ENCODE measurements around the gene GHRH. TPM values are rescaled to one million over a fixed set of nuclear protein-coding genes. Genes with fewer than 3 reads are reported as not detected.

Gene GHRH
- total RNA-seq, 2 donors from 2014 or later = not detected

DNA sequence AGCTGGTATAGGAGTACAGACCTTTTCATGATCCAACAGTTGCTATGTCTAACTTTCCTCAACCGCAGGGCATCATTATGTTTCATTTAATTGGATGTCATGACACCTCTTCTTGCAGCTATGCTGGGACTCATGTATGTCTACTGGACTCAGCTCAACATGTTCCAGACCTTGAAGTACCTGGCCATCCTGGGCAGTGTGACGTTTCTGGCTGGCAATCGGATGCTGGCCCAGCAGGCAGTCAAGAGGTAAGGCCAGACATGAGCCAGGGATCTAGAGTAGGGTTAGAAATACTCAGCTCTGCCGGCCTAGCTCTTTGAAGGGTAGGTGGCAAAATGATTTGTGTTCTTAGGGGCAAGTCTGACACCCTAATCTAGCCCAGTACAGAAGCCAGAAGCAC lies 25.2 kb downstream of the GHRH start:
- Mint-ChIP-seq H3K9me3 (no peaks in the 10 kb centered on the region), H3K27ac (no peak overlapping the region), H3K4me1 (ENCODE audit: low read depth) (no peaks in the 10 kb centered on the region), H3K4me3 (no peak overlapping the region), H3K36me3 (ENCODE audit: insufficient read depth in 2 of 2) (peaks cover 7 to 27% of the 10 kb centered on the region in 2 donors), H3K27me3 (ENCODE audit: low read depth) (no peaks in the 10 kb centered on the region)
- DNase-seq (no peak), ATAC-seq (replicated peaks in 1 of 2) (no peak)

DNA sequence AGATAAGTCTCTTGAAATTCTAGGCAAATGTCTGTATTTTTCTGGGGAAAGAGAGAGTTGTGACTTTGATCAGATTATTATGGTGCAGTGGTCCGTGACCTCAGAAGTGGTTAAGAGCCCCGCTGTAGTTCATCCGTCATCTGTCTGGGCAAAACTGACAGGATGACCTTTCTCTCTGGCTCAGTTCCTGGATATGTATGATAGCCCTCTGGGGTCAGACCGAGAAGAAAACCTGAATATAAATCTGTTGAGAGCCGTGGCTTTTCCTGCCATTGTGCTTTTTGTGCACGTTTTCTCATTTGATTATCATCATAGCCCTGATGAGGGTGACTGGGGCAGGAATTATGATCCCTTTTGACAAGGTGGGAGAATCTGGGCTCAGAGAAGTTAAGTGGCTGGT lies 26.5 kb downstream of the GHRH start:
- Mint-ChIP-seq H3K4me3 (no peak overlapping the region), H3K27me3 (ENCODE audit: low read depth) (no peaks in the 10 kb centered on the region), H3K27ac (no peak overlapping the region), H3K36me3 (ENCODE audit: insufficient read depth in 2 of 2) (peaks cover 4 to 22% of the 10 kb centered on the region in 2 donors), H3K9me3 (no peaks in the 10 kb centered on the region), H3K4me1 (ENCODE audit: low read depth) (no peaks in the 10 kb centered on the region)
- DNase-seq (no peak), ATAC-seq (replicated peaks in 1 of 2) (no peak)

DNA sequence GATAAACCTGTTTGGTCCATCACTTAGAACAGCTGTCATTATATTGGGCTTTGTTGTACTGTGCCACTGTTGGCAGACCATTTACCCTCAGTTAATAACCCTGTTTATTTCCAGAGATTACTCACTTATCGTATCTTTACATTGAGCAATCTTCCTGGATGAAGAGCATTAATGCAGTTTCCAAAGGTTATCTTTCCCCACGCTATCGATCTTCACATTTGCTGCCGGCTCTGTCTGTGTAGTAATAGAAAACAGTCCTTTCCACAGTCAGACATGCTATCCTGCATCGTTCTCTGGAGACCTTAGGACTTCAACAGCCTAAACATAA lies 27.4 kb downstream of the GHRH start:
- DNase-seq = no peak
- H3K4me1 Mint-ChIP-seq (ENCODE audit: low read depth) = no peaks in the 10 kb centered on the region
- peaks cover 7 to 26% of the 10 kb centered on the region in 2 donors for H3K36me3 Mint-ChIP-seq (ENCODE audit: insufficient read depth in 2 of 2)

DNA sequence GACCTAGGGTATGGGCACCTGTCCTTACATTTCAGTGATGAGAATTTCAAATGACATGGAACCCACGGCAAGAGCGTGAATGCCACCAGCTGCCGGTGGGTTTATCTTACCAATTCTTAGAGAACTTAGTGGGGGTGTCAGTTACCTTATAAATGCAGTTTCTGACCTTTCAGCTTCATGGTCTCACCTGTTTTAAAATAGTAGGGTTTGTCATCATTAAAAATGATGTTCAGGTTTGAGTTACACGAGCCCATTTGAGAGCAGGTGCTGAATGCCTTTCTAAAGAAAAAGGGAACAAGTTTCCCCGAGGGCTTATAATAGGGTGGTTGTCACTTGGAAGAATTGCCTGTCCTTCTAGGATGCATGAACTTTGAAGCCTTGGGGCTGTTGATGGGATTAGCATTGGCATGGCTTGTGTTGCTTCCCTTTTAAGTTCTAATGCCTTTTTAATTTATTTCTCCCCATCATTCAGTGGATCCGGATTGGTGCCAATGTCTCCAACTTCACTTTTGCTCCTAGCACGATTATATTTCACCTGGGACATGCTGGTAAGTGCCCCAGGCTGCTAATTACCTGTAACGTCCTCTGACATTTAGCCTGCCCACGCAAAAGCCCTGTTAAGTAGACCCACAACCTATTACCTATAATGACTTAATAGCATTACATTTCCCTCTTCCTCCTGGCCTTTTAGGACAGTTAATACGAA lies 27.9 kb downstream of the GHRH start:
- Mint-ChIP-seq H3K4me3 (no peak overlapping the region), H3K4me1 (ENCODE audit: low read depth) (no peaks in the 10 kb centered on the region), H3K27ac (no peak overlapping the region), H3K27me3 (ENCODE audit: low read depth) (no peaks in the 10 kb centered on the region), H3K36me3 (ENCODE audit: insufficient read depth in 2 of 2) (peaks cover 9 to 26% of the 10 kb centered on the region in 2 donors), H3K9me3 (no peaks in the 10 kb centered on the region)
- DNase-seq (no peak), ATAC-seq (replicated peaks in 1 of 2) (no peak)

More for the DNA sequence above, 27.4 kb downstream of the GHRH start:
- ATAC-seq (replicated peaks in 1 of 2) = no peak
- Mint-ChIP-seq H3K9me3 (no peaks in the 10 kb centered on the region), H3K4me3 (no peak overlapping the region), H3K27me3 (ENCODE audit: low read depth) (no peaks in the 10 kb centered on the region), H3K27ac (no peak overlapping the region)

DNA sequence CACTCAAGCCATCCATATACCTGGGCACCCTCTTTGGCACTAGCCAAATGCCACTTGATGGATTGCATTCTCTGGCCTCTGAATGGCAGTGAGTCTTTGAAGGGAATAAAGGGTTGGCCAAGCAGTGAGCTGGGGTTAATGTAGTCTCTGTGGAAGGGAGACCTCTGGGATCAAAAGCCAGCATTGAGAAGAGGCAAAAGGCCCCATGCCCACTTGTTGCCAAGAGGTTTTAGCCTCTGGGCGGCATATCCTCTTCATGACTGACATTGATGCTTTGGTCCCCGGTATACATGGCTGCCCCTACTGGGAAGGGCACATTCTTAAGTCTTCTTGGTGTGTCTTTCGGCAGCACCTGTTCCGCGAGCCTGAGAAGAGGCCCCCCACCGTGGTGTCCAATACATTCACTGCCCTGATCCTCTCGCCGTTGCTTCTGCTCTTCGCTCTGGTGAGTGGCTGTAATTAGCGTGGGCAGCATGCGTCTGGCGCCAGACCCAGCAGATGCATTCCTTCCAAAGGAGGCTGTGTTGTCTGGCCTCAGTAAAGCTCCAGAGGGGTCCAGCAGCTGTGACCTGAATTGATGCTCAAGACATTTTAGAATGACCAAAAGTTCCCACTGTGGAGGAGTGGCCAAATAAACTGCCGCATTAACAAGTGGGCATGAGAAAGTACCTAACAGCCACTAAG lies 29.5 kb downstream of the GHRH start:
- H3K4me3 Mint-ChIP-seq = no peak overlapping the region
- no peak overlapping the region for H3K27ac Mint-ChIP-seq
- H3K4me1 Mint-ChIP-seq (ENCODE audit: low read depth) = no peaks in the 10 kb centered on the region
- H3K36me3 Mint-ChIP-seq (ENCODE audit: insufficient read depth in 2 of 2) = peaks cover 13 to 31% of the 10 kb centered on the region in 2 donors
- DNase-seq (no peak), ATAC-seq (replicated peaks in 1 of 2) (no peak)
- no peaks in the 10 kb centered on the region for H3K9me3 Mint-ChIP-seq
- H3K27me3 Mint-ChIP-seq (ENCODE audit: low read depth) = no peaks in the 10 kb centered on the region

DNA sequence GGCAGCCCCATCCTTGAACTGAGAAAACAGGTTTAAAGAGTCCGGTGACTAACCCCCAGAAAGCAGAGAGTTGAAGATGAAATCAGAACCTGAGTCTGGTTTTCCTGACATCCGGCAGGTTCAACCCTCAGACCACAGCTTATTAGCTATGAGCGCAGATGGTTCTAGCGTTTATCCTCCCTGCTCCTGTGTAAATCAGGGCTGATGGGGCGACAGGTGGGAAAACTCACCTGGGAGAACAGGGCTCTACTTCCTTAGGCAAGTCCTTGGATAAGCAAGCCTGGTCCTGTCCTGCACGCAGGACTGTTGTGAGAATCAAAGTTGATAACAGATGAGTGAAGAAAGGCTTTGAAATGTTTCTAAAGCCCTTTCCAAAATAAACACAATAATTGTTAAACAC lies 31.4 kb downstream of the GHRH start:
- Mint-ChIP-seq H3K27ac (no peak overlapping the region), H3K4me3 (no peak overlapping the region), H3K9me3 (no peaks in the 10 kb centered on the region), H3K36me3 (ENCODE audit: insufficient read depth in 2 of 2) (peaks cover 13 to 34% of the 10 kb centered on the region in 2 donors), H3K4me1 (ENCODE audit: low read depth) (no peaks in the 10 kb centered on the region), H3K27me3 (ENCODE audit: low read depth) (no peaks in the 10 kb centered on the region)
- DNase-seq (no peak), ATAC-seq (replicated peaks in 1 of 2) (no peak)

DNA sequence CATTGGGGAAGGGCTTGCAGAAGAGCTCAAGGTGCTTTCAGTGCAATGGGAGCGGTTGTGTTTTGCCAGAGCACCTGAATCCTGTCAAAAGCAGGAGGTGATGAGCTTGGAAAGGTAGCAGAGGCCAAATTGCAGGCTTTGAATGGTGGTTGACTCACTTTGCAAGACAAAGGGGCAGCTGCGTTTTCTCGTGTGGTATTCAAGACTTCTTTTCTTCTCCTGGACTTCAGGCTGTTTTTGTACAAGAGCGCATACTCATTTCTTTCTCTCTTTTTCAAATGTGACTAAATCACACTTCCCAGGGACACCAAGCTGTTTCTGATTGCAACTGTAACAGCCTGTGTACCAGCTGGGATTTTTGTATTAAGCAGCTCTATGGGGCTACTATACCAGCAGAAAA lies 32.3 kb downstream of the GHRH start:
- H3K27ac Mint-ChIP-seq = no peak overlapping the region
- H3K4me3 Mint-ChIP-seq = no peak overlapping the region
- H3K36me3 Mint-ChIP-seq (ENCODE audit: insufficient read depth in 2 of 2) = peaks cover 13 to 32% of the 10 kb centered on the region in 2 donors
- no peaks in the 10 kb centered on the region for H3K9me3 Mint-ChIP-seq
- DNase-seq = no peak
- no peaks in the 10 kb centered on the region for H3K27me3 Mint-ChIP-seq (ENCODE audit: low read depth)
- no peak for ATAC-seq (replicated peaks in 1 of 2)
- no peaks in the 10 kb centered on the region for H3K4me1 Mint-ChIP-seq (ENCODE audit: low read depth)

DNA sequence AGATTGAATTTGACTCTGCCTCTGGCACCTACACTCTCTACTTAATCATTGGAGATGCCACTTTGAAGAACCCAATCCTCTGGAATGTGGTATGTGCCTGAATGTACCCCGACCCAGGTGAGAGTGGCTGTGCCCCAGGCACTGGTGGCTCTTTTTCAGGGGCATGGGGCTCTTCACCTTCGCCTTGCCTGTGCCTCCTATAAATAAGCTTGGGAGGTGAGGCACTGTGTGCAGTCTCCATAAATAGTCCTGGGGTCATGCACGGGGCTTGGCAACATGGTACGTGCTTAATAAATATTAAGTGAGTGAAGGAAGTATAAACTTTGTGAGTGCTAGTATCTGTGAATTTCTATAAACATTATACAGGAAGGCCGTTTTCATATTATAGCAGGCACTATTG lies 33.0 kb downstream of the GHRH start:
- H3K36me3 Mint-ChIP-seq (ENCODE audit: insufficient read depth in 2 of 2) = peaks cover 12 to 33% of the 10 kb centered on the region in 2 donors

DNA sequence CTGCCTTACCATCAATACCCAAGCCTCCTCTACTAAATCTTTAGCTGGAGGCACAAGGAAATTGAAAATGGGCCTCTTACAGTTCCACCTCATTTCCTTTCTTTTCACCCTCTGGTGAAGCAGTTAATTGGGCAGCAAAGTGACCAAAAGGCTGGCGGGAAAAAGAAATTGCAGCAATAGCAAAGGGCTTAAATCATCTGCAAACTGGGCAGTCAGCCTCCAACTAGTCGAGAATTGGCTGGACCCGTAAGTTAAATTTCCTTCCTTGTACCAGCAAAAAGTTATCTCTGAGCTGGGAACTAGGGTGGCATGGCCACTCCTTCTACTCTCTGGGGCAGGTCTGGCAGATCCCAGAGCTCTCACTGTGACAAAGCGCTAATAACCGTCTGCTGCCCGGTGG lies 33.5 kb downstream of the GHRH start:
- Mint-ChIP-seq H3K4me1 (ENCODE audit: low read depth) (no peaks in the 10 kb centered on the region), H3K9me3 (no peaks in the 10 kb centered on the region), H3K27me3 (ENCODE audit: low read depth) (no peaks in the 10 kb centered on the region), H3K27ac (no peak overlapping the region), H3K36me3 (ENCODE audit: insufficient read depth in 2 of 2) (peaks cover 12 to 35% of the 10 kb centered on the region in 2 donors), H3K4me3 (no peak overlapping the region)
- no peak for ATAC-seq (replicated peaks in 1 of 2)
- no peak for DNase-seq

More for the DNA sequence above, 33.0 kb downstream of the GHRH start:
- Mint-ChIP-seq H3K4me3 (no peak overlapping the region), H3K27ac (no peak overlapping the region), H3K9me3 (no peaks in the 10 kb centered on the region), H3K4me1 (ENCODE audit: low read depth) (no peaks in the 10 kb centered on the region), H3K27me3 (ENCODE audit: low read depth) (no peaks in the 10 kb centered on the region)
- no peak for ATAC-seq (replicated peaks in 1 of 2)
- no peak for DNase-seq

DNA sequence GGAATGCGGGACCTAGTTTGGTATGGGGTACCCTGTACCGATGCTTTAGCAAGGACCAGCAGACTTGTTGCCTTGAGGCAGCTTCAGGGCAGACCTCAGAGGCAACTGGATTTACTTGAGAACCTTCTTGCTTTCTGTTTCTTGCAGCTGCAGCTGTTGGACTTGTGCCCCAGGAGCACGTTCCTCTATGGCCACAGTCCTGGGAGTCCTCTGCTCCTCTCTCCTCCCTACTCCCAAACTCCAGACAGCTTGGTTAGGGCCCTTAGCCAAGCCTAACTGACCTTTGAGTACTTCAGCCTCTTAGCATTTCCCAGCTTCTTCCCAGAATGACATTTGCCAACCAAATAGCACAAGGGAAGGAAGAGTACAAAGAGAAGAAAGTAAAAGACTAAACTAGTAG lies 34.7 kb downstream of the GHRH start:
- DNase-seq = no peak
- no peak overlapping the region for H3K4me3 Mint-ChIP-seq
- H3K27me3 Mint-ChIP-seq (ENCODE audit: low read depth) = no peaks in the 10 kb centered on the region
- H3K36me3 Mint-ChIP-seq (ENCODE audit: insufficient read depth in 2 of 2) = peaks cover 9 to 29% of the 10 kb centered on the region in 2 donors
- H3K9me3 Mint-ChIP-seq = no peaks in the 10 kb centered on the region
- ATAC-seq (replicated peaks in 1 of 2) = no peak
- H3K27ac Mint-ChIP-seq = no peak overlapping the region
- no peaks in the 10 kb centered on the region for H3K4me1 Mint-ChIP-seq (ENCODE audit: low read depth)

DNA sequence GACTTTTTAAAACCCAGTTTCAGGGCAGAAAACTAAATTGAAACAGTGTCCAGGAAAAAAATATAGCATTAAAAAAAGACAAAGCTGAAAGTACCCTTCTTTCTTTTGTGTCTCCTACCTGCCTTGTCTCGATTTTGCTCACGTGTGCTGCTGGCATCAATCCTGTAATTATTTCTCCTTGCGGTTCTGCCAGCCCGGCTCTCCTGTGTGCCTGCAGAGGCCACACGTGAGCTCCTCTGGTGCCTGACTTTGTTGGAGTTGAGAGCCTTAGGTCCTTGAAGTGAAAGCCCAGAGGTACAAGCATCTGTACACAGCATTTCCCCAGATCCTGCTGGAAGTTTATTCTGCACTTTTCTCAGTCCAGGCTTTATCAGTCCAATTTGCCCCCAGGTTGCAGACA lies 36.5 kb downstream of the GHRH start:
- H3K4me1 Mint-ChIP-seq (ENCODE audit: low read depth) = no peaks in the 10 kb centered on the region
- H3K27me3 Mint-ChIP-seq (ENCODE audit: low read depth) = no peaks in the 10 kb centered on the region
- no peak for DNase-seq
- H3K36me3 Mint-ChIP-seq (ENCODE audit: insufficient read depth in 2 of 2) = peaks cover 9 to 28% of the 10 kb centered on the region in 2 donors
- no peaks in the 10 kb centered on the region for H3K9me3 Mint-ChIP-seq
- no peak for ATAC-seq (replicated peaks in 1 of 2)
- no peak overlapping the region for H3K4me3 Mint-ChIP-seq
- no peak overlapping the region for H3K27ac Mint-ChIP-seq

DNA sequence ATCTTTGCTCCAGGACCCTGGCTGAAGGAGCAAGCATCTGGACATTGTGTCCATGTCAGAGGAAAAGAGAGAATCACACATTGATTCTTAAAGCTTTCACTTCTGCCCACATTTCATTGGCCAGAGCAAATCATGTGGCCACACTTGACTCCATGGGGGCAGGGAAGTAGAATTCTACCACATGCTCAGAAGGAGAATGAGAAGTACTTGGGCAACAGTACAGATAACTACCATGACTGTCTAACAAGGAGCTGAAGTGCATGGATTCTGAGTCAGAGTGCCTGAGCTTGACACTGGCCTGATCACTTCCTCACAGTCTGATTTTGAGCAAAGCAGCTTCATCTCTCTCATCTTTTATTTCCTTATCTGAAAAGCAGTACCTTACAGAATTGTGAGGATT lies 38.6 kb downstream of the GHRH start:
- ATAC-seq (replicated peaks in 1 of 2) = peak; percentile 24 to 66
- no peak for DNase-seq
- H3K36me3 Mint-ChIP-seq (ENCODE audit: insufficient read depth in 2 of 2) = peaks cover 5 to 37% of the 10 kb centered on the region in 2 donors
- H3K4me3 Mint-ChIP-seq = no peak overlapping the region
- H3K4me1 Mint-ChIP-seq (ENCODE audit: low read depth) = peaks cover 5% of the 10 kb centered on the region
- H3K9me3 Mint-ChIP-seq = no peaks in the 10 kb centered on the region
- H3K27me3 Mint-ChIP-seq (ENCODE audit: low read depth) = no peaks in the 10 kb centered on the region
- no peak overlapping the region for H3K27ac Mint-ChIP-seq

DNA sequence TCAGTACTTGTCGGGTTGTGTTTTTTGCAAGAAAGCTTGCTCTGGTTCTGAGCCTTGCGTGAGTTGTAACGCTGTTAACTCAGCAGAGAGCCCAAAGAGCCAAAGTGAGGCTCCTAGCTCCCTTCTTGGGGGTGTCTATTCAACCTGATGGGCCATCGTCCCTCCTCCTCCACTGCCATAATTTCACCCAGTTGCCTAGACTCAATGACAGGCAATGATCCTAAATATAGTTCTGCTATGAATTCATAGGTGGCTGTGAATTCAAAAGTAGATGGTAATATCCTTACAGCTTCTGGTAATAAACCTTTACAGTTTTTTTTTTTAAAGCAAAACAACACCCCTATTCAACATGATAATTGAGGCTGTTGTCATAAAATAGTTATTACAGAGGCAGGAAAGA lies 39.5 kb downstream of the GHRH start:
- Mint-ChIP-seq H3K4me1 (ENCODE audit: low read depth) (peaks cover 5% of the 10 kb centered on the region), H3K27me3 (ENCODE audit: low read depth) (no peaks in the 10 kb centered on the region), H3K27ac (no peak overlapping the region), H3K36me3 (ENCODE audit: insufficient read depth in 2 of 2) (peaks cover 5 to 32% of the 10 kb centered on the region in 2 donors), H3K4me3 (no peak overlapping the region), H3K9me3 (no peaks in the 10 kb centered on the region)
- ATAC-seq (replicated peaks in 1 of 2) = no peak
- DNase-seq = no peak

DNA sequence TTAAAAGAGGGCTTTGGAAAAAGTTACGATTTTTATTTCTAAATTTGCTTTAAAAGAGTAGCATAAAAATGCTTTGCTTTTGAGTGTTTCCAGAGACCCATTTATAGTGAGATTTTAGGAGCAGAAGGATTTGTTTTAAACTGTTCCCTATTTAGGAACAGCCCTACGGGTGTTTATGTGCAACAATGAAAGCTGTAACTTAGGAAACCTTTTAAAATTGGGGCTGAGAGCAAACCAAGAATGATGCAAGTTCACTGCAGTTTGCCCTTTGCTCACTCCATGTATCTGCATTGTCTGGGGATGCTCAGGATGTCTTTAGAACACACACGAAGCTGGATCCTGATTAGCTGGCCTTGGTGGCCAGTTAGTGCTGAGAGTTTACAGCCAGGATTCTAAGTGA lies 40.9 kb downstream of the GHRH start:
- H3K4me3 Mint-ChIP-seq = no peak overlapping the region
- peaks cover 5 to 32% of the 10 kb centered on the region in 2 donors for H3K36me3 Mint-ChIP-seq (ENCODE audit: insufficient read depth in 2 of 2)
- no peak overlapping the region for H3K27ac Mint-ChIP-seq
- H3K27me3 Mint-ChIP-seq (ENCODE audit: low read depth) = no peaks in the 10 kb centered on the region
- H3K9me3 Mint-ChIP-seq = no peaks in the 10 kb centered on the region
- DNase-seq (no peak), ATAC-seq (replicated peaks in 1 of 2) (no peak)
- H3K4me1 Mint-ChIP-seq (ENCODE audit: low read depth) = peaks cover 5% of the 10 kb centered on the region
